IMR-90 (cell line): ENCODE measurements around the gene EFEMP1.

Experiments used
- BHLHE40 ChIP-seq: fragments of 150-350 bp; IDR thresholded peaks from 2 replicates; pipeline ENCODE4 v1.6.1; 2016; ENCODE audit warnings: mild to moderate bottlenecking, low read depth, low read length
- CHD1 ChIP-seq: IDR thresholded peaks from 2 replicates; pipeline ENCODE4 v1.6.1; 2012; ENCODE audit warnings: low read depth, low read length, improper control_type of control experiment
- CTCF ChIP-seq: conservative IDR thresholded peaks from 2 replicates; pipeline ENCODE4 v1.5.1; 2012; ENCODE audit warnings: mild to moderate bottlenecking, low read depth, low read length, improper control_type of control experiment
- MAFK ChIP-seq: IDR thresholded peaks from 2 replicates; pipeline ENCODE4 v1.6.1; 2012; ENCODE audit warnings: low read depth, low read length, improper control_type of control experiment
- MAZ ChIP-seq: IDR thresholded peaks from 2 replicates; pipeline ENCODE4 v1.6.1; 2012; ENCODE audit warnings: low read depth, mild to moderate bottlenecking, low read length, improper control_type of control experiment, moderate library complexity, borderline replicate concordance
- MXI1 ChIP-seq: IDR thresholded peaks from 2 replicates; pipeline ENCODE4 v1.6.1; 2012; ENCODE audit warnings: low read depth, mild to moderate bottlenecking, low read length, moderate library complexity, borderline replicate concordance
- POLR2A ChIP-seq: IDR thresholded peaks from 2 replicates; pipeline ENCODE4 v1.6.1; 2012; ENCODE audit warnings: mild to moderate bottlenecking, low read depth, low read length
- SMC3 ChIP-seq: fragments of 150-350 bp; IDR thresholded peaks from 2 replicates; pipeline ENCODE4 v1.6.1; 2016; ENCODE audit warnings: low read depth, mild to moderate bottlenecking, antibody characterized with exemption, low read length, moderate library complexity
- USF2 ChIP-seq: fragments of 150-350 bp; IDR thresholded peaks from 2 replicates; pipeline ENCODE4 v1.6.1; 2017; ENCODE audit warnings: mild to moderate bottlenecking, antibody characterized with exemption, low read length, low read depth

- no peak for TF ChIP-seq CTCF
- no peak for TF ChIP-seq USF2
- TF ChIP-seq MAZ: no peak
- no peak for TF ChIP-seq BHLHE40
- no peak for TF ChIP-seq MXI1
- no peak for TF ChIP-seq SMC3
- no peak for TF ChIP-seq POLR2A
- TF ChIP-seq MAFK: no peak
- TF ChIP-seq CHD1: no peak
Observed at GRCh38 chr2:55846426-55846825, 77.2 kb downstream of the EFEMP1 start.
